Nephron progenitor cell (in vitro differentiated cells): ENCODE results near the gene ATG2A.

ENCODE experiments used
- DNase-seq: peaks from one replicate; pipeline ENCODE4 v3.0.0; 2021
- H3K27ac Mint-ChIP-seq: 2 replicates; pipeline ENCODE4 v1.8.0; 2021; ENCODE audit warnings: mild to moderate bottlenecking, moderate library complexity, mixed read lengths
- H3K27me3 Mint-ChIP-seq: 2 replicates; pipeline ENCODE4 v1.8.0; 2021; ENCODE audit warnings: mild to moderate bottlenecking, low read depth, mixed read lengths; ENCODE audit not compliant: poor library complexity
- H3K36me3 Mint-ChIP-seq: 2 replicates; pipeline ENCODE4 v1.8.0; 2021; ENCODE audit warnings: low read depth, mixed read lengths
- H3K4me1 Mint-ChIP-seq: 2 replicates; pipeline ENCODE4 v1.8.0; 2021; ENCODE audit warnings: mixed read lengths
- H3K4me3 Mint-ChIP-seq: 2 replicates; pipeline ENCODE4 v1.8.0; 2021; ENCODE audit warnings: mild to moderate bottlenecking, moderate library complexity, mixed read lengths
- H3K9me3 Mint-ChIP-seq: 2 replicates; pipeline ENCODE4 v1.8.0; 2021; ENCODE audit warnings: mild to moderate bottlenecking, moderate library complexity, mixed read lengths
- CTCF ChIP-seq: fragments of 200-600 bp; sonication (generic); IDR thresholded peaks from 2 replicates; pipeline ENCODE4 v1.5.0; 2021; ENCODE audit warnings: antibody characterized with exemption

Gene ATG2A

GRCh38 chr11:64905516-64906313 is 11.3 kb downstream of the ATG2A start:
- Mint-ChIP-seq H3K27ac (no peak overlapping the region), H3K9me3 (no peaks in the 10 kb centered on the region), H3K27me3 (no peaks in the 10 kb centered on the region), H3K4me1 (peaks cover 6% of the 10 kb centered on the region), H3K36me3 (peaks cover 23% of the 10 kb centered on the region), H3K4me3 (no peak overlapping the region)
- DNase-seq = no peak
- no peak for TF ChIP-seq CTCF

- no peak overlapping the region for H3K4me3 Mint-ChIP-seq
These were observed 13.6 kb downstream of the ATG2A start for GRCh38 chr11:64903291-64903833.

GRCh38 chr11:64902102-64902900 is 14.7 kb downstream of the ATG2A start:
- H3K4me3 Mint-ChIP-seq = no peak overlapping the region
- DNase-seq = no peak
- H3K9me3 Mint-ChIP-seq = no peaks in the 10 kb centered on the region
- H3K4me1 Mint-ChIP-seq = peaks cover 11% of the 10 kb centered on the region
- TF ChIP-seq CTCF = no peak
- H3K27me3 Mint-ChIP-seq = no peaks in the 10 kb centered on the region
- no peak overlapping the region for H3K27ac Mint-ChIP-seq
- H3K36me3 Mint-ChIP-seq = peaks cover 19% of the 10 kb centered on the region

More at GRCh38 chr11:64903291-64903833, 13.6 kb downstream of the ATG2A start:
- Mint-ChIP-seq H3K27ac (no peak overlapping the region), H3K27me3 (no peaks in the 10 kb centered on the region), H3K9me3 (no peaks in the 10 kb centered on the region), H3K36me3 (peaks cover 23% of the 10 kb centered on the region), H3K4me1 (peaks cover 11% of the 10 kb centered on the region)
- no peak for TF ChIP-seq CTCF
- DNase-seq = no peak

- Mint-ChIP-seq H3K9me3 (no peaks in the 10 kb centered on the region), H3K4me1 (peaks cover 11% of the 10 kb centered on the region), H3K4me3 (no peak overlapping the region), H3K36me3 (peaks cover 23% of the 10 kb centered on the region), H3K27me3 (no peaks in the 10 kb centered on the region), H3K27ac (no peak overlapping the region)
- DNase-seq = no peak
- TF ChIP-seq CTCF = no peak
These were observed 16.2 kb downstream of the ATG2A start for GRCh38 chr11:64900774-64901173.

- H3K4me3 Mint-ChIP-seq = no peak overlapping the region
- H3K9me3 Mint-ChIP-seq = no peaks in the 10 kb centered on the region
- H3K27me3 Mint-ChIP-seq = no peaks in the 10 kb centered on the region
- H3K36me3 Mint-ChIP-seq = peaks cover 20% of the 10 kb centered on the region
- no peak for TF ChIP-seq CTCF
- DNase-seq = no peak
- H3K4me1 Mint-ChIP-seq = peaks cover 11% of the 10 kb centered on the region
- H3K27ac Mint-ChIP-seq = peak overlapping the region; percentile 80
These were observed 16.7 kb downstream of the ATG2A start for GRCh38 chr11:64900263-64900678.
